GM19351 (cell line): ENCODE data around the gene HBEGF.
A peak's percentile ranks its signal among the peaks of the same experiment; 100 is the strongest.

Experiments used
- ATAC-seq: cut with Tn5 transposase; IDR thresholded peaks from one replicate; pipeline ENCODE4 v1.9.1; 2021; ENCODE audit warnings: mild to moderate bottlenecking, moderate library complexity; ENCODE audit not compliant: unreplicated experiment

HBEGF gene

DNA sequence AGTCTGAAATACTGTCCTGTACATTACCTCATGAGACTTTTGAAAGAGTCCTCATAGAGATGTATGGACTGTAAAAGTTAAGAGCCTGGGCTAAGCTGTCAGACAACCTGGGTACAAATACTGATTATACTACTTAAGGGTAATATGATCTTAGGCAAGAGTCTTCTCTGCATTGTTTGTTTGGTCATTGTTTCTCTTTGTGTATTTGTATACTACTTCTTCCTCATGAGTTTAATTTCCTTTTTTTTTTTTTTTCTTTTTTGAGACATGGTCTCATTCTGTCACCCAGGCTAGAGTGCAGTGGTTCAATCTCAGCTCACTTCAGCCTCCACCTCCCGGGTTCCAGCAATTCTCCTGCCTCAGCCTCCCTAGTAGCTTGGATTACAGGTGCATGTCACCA is 40.9 kb downstream of the HBEGF start:
- ATAC-seq = no peak

DNA sequence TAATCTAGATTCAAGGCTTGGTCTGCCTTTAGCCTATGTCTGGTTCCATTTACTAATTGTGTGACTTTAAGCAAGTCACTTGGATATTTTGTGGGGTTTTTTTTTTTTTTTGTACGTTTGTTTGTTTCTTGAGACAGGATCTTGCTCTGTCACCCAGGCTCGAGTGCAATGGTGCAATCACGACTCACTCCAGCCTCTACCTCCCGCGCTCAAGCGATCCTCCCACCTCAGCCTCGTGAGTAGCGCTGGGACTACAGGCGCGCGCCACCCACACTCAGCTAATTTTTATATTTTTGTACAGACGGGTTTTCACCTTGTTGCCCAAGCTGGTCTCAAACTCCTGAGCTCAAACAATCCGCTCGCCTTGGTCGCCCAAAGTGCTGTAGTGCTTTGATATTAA is 42.4 kb downstream of the HBEGF start:
- no peak for ATAC-seq

DNA sequence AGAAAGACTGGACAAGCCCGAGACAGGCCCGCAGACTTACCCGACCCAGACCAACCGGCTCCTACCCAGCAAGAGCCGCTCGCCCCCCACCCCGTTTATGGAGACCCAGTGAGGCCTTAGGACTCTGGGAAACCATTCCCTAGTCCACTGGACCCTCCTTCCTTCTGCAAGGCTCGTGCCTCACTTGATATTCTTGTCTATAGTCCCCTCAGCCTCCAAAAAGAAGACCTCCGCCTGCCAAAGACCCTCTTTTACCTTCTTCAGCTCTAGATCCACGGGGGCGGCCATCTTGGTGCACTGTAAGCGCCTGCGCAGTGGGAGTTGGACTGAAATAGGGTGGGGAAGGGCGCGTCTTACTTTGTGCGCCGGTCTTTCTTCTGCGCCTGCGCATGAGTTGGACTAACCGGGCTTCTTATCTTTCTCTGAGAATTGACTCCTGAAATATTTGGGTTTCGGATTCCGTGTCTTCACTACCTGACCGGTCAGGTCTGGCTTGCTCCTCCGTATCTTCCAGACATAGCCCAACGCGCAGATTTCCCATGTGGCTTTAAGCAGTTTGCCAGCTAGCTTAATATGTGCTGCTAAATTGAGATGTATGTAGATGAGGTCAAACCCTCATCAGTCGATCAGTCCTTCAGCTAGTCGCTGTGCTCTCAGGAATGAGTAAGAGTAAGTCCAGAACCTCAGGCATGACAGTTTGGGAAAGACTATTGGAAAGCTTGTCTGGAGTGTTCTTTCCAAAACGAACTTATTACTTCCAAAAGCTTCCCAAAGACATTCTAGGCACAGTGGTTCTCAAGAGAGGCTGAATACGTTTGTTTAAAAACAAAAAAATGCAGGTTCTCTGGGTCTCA is 43.4 kb downstream of the HBEGF start, which contains the start of gene PFDN1:
Gene PFDN1 (minus strand): TSS at position 316 of the 854 bp plus-strand sequence. CDS start 28 bp downstream, at position 288.
- peak; percentile 99 for ATAC-seq

DNA sequence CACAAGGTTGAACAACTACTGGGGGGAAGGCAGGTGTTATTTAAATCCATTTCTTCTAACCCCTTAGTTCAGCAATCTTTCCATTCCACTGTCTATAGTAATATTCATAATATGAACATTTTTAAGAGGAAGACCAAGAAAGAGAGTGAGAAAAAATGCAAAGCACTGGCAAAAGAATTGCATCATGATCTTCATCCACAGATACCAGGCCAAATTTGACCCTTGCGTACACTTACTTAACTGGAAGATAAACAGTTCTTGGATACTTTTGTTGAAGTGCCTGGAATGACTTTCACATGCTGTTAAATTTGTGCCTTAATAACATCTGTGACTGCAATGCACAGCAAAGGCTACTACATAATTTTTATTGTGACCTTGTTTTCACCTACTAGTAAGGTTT is 45.3 kb downstream of the HBEGF start:
- ATAC-seq = no peak

DNA sequence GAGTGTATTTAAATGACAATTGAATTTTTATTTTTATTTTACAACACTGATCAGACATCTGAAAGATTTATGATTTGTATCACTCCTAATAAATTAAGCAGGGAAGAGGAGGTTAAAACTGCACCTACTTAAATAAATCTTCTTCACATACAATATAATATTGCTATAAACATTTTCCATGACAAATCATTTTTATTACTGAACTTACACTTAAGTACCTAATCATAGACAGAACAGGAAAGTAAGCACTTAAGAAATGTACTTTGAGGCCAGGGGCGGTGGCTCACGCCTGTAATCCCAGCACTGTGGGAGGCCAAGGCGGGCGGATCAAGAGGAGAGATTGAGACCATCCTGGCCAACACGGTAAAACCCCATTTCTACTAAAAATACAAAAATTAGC is 47.3 kb downstream of the HBEGF start:
- ATAC-seq = no peak

DNA sequence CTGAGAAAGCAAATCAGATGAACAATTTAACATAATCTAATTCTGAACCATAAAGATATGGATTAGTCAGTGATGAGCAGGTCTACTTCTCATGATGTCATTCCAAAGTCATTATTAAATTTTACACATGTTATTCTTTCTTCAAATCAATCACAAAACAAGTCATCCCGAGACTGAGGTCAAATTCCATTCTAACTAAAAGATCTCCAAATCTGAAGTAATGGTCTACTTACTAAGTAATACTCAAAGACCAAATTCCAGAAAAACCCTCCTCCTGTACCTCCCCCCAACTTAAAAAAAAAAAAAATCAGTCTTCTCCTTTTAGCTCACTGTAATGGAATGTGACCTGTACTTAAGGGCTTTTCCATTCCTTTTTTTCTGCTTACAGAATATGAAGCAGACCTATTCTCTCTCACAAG is 48.2 kb downstream of the HBEGF start:
- ATAC-seq = no peak

DNA sequence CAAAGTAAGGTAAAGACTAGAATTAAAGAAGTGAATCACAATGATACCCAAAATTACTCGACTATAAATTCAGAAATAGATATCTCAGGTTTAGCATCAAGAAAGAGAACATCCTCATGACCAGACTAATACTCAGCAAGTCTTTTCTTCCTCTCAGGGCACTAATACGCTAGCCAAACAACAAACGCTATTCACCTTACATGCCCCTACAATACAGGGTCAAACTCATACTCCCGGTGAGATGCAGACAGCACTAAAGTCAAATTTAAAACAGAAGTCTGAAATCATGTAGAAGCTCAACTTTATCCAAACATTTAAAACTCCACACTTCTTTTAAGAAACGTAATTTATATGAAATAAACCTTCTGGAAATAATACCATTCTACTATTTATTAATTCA is 49.1 kb downstream of the HBEGF start:
- no peak for ATAC-seq

DNA sequence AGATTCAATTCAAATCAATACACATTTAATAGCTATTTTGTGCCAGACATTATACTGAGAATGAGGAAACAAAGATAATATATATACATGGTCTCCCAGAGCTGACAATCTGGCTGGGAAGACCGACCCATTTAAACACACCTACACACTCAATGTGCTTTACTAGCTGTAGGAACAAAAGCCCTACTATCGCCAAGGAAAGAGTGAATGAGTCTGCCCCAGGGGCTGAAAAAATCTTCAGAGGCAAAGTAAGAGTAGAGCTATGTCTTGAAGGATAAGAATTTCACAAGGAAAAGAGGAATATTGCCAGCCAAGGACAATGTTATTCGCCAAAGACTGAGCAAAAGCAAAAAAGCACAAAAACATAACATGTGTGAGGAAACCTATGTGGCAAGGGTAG is 50.1 kb downstream of the HBEGF start:
- ATAC-seq = no peak

DNA sequence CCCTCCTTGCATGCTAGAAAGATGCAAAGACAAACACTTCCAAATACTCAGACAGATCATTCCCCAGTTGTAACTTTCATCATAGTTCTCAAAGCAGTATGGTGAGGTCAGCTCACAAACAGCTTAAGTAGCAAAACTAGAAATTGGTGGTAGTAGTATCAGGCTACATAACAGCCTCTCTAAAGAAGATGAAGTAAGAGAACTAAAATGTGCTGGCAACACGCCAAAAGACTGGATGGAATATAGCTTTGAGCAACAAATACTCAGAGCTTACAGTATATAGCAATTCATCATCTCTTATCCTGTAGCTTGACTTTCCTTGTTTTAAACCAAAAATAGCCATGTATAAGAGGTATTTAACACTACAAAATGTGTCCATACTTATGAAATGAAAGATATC is 51.0 kb downstream of the HBEGF start:
- ATAC-seq = peak; percentile 48

DNA sequence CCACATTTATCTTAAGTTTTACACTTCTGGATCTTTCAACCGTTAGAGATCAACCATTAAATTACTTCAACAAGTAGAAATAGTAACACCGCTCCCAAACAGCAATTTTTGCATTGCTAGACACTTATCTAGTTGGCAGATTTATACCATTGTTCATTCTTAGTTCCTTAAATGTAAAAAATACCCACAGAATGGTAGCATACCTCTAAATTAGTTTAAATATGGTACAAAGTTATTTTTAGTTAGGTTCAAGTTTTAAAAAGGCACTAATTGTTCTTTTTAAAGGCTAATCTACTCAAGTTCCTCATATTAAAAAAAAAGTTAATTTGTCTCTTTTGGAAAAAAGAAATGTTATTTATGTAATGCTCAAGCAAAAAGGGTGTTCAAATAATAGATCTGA is 51.6 kb downstream of the HBEGF start:
- ATAC-seq = no peak

DNA sequence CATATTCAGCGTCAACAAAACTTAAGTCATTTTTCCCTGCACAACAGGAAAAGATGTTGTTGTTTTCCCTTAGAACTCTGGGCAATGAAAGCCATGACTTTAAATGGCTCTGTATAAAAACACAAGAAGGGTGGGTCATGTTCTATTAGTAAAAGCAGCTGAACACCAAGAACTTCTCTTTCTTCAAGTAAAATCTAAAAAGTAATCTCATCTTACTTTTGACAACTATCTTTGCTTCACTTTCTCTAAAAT is 52.6 kb downstream of the HBEGF start:
- no peak for ATAC-seq

DNA sequence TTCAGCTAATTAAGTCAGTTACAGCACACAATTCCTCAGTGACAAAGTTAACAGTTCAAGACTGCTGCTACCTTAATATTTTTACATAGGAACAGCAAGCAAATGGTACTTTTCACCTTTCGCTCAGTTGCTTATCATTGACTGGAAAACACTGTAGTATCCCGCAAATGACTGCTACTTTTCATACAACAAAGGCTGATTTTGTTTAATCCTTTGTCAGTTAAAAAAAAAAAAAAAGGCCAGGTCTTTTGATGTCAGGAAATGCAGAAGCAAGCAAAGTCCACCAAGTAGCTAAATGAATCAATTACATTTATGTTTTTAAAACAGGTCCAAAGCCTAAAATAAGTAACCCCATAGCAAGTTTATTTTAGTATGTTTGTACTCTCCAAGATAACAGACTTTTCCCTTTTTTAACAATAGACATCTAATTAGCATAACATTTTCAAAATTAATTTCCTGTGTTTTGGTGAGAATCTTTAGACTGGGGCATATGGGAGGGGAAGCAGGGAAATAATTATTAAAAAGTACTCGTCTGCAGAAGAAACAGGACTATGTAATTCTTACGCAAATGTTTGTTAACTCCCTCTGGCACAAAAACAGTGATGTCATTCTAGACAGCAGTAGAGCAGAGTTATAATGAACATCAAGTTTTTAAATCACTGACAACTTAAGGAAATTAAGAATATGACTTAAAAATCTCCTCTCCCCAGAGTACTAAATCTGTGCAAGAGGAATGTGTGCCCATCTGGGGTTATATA is 53.1 kb downstream of the HBEGF start:
- no peak for ATAC-seq

DNA sequence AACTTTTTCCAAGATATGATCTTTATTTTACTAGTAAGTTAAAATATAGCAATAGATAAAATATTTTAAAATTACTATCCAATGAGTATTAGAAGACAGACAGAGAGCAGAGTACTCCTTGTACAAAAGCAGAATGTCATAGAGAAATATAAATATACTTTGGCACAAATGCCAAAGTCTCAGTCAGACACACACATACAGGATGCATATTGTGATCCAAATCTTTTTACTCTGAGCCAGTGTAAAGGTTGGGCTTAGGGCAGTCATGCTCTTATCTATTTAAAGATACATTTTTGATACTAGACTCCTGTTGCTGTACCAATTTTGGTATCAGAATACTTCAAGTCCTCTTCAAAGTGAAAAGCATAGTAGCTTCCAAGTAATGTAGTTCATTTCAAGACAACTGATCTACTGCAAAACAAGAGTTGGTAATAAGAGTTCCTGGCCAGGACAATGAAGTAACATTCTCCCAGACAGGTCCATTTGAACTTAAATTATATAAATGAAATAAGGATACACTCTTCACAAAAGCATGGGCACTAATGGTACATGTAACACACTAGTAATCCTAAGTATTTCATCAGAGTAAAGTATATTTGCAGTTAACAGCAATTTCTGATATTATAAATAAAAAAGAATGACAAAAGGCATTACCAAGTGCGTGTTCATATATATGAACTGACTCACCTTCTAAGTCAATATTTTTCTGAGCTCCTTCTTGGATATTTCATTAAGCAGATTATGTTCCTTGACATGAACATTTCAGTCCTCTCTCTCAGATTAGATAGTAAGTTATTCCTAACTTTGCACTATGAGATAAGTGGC is 54.0 kb downstream of the HBEGF start:
- ATAC-seq = no peak

DNA sequence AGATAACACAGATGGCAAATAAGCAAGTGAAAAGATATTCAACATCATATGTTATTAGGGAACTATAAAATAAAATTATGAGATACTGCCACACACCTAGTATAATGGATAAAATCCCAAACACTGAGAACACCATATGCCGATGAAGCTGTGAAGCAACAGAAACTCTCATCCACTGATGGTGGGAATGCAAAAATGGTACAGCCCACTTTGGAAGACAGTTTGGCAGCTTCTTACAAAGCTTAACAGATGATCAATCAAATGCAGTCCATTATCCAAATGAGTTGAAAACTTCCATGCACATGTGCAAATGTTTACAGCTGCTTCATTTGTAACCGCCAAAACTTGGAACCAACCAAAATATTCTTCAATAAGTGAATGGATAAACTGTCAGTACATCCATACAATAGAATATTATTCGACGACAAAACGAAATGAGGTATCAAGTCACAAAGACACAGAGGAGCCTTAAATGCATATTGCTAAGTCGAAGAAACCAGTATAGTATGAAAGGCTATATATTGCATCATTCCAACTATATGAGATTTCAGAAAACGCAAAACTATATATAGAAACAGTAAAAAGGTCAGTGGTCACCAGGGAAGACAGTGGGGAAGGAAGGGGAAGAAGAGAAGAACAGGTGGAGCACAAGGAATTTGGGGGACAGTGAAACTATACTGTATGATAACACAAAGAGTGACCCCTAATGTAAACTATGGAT is 58.4 kb downstream of the HBEGF start:
- ATAC-seq = no peak

DNA sequence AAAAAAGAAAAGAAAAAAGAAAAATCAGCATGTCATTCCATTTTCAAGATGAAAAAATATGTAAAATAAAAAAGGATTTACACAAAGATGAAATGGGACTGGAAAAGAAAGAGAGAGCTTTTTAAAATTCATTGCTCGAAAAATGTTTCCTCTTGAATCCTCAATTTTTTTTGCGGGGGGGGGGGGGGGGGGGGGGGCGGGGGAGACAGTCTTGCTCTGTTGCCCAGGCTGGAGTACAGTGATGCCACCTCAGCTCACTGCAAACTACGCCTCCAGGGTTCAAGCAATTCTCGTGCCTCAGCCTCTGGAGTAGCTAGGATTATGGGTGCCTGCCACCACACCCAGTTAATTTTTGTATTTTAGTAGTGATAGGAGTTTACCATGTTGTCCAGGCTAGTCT is 60.0 kb downstream of the HBEGF start:
- no peak for ATAC-seq

DNA sequence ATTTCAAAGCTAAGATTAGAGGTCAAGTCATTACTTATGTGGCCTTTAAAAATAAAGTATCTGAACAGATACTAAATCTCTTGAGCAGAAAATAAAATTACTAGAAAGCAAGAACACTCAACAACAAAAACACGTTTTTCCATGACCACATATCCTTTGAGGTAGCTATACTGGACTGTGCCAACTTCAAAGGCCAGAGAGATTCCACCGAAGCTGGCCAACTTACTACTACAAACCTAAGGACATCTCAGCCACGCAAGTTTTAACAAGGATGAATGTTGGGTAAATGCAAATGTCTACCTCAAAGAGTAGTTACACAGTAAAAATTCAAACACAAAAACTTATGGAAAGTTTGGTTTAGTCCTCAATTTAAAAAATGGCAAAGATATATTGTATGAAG is 62.4 kb downstream of the HBEGF start:
- no peak for ATAC-seq
